Spinal cord (tissue), 10 donors: Measurements from ENCODE around the gene BARHL2. TPM values are rescaled to one million over a fixed set of nuclear protein-coding genes. Genes with fewer than 3 reads are reported as not detected.

ENCODE experiments used
- DNase-seq, 6 donors: peaks; one replicate each; pipeline versions ENCODE4 v3.0.0 to v3.0.0-alpha.2; 2013 to 2015; ENCODE audit warnings: low spot score in 6 of 6, low read depth in 4 of 6
- H3K27ac ChIP-seq: one replicate; pipeline ENCODE4 v1.5.1; 2013; ENCODE audit warnings: low read depth, low read length, control low read depth
- H3K27me3 ChIP-seq: one replicate; pipeline ENCODE4 v1.6.1; 2013; ENCODE audit warnings: low read length; ENCODE audit not compliant: control insufficient read depth, insufficient read depth
- H3K36me3 ChIP-seq: one replicate; pipeline ENCODE4 v1.6.1; 2013; ENCODE audit warnings: low read length; ENCODE audit not compliant: control insufficient read depth, insufficient read depth
- H3K4me1 ChIP-seq: one replicate; pipeline ENCODE4 v1.6.1; 2013; ENCODE audit warnings: low read length; ENCODE audit not compliant: control insufficient read depth, insufficient read depth
- H3K4me3 ChIP-seq: one replicate; pipeline ENCODE4 v1.5.1; 2013; ENCODE audit warnings: low read depth, low read length, control low read depth
- H3K9me3 ChIP-seq: one replicate; pipeline ENCODE4 v1.6.1; 2013; ENCODE audit warnings: low read length; ENCODE audit not compliant: control insufficient read depth, insufficient read depth
- WGBS: methylation state at CpG from one replicate; pipeline ENCODE4 v1.1.5; 2013; ENCODE audit warnings: missing lambda C conversion rate; ENCODE audit not compliant: insufficient coverage; 5-methylcytosine and 5-hydroxymethylcytosine counted together
- polyA plus RNA-seq, 2 donors: library from polyadenylated mRNA; unstranded; fragments of 120-200 nt; gene quantifications; one replicate each; pipeline ENCODE4 v1.2.1, GENCODE V29; 2013; ENCODE audit not compliant: insufficient read length in 2 of 2
- total RNA-seq, 2 donors: library from RNA; depleted of rRNA in 1 of 2; stranded (reverse); fragments of 120-200 nt in 1 of 2; fragments of >200 nt in 1 of 2; gene quantifications; one replicate each; pipeline versions ENCODE4 v1.2.3 to v1.2.4, GENCODE V29; 2013 to 2014
- donor health status: healthy.

BARHL2 gene
- total and polyA plus RNA-seq, 4 donors, result 0.10 to 3.8 (median 2.1) TPM

DNA sequence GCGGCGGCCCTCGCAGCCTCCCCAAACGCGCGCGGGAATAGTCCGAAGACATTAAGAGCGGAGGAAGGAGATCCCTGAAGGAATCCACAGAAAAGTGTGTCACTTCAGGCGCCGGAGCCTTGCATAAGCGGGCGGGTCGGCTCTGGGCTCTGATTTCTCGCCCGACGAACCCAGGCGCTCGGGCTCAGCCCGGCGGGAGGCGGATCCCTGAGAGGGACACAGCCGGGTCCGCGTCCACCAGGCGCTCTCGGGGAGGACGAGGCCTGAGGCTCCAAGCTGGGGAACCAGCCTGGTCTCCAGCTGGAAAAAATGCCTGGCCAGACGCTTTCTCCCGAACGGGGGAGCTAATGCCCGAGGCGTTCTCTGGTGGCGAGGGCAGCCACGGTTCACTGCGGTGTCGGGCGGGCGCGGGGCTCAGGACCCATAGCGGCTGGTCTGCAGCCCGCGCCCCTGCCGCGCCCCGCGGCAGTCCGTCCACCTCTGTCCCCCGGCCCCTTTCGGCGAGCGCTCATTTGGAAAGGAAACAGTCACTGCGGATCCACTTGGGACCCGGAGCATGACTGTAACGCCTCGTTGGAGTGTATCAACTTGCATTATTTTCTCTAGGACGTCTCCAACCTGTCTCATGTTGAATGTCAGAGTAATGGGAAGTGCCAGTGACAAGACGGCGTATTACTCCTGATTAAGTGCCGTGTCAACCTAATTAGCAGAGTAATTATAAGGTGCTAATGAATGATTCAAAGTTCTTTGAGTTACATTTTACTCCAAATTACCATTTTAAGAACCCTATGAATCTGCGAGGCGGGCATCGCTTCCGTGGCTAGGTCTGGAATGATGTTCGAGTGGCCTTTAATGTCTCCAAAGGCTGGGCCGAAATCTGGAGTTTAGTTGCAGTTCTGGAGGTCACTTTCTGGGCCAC lies 1.6 kb upstream of the BARHL2 start:
- H3K4me1 ChIP-seq, result peaks cover 43% of the 10 kb centered on the region
- no peak overlapping the region for H3K27ac ChIP-seq
- DNase-seq, result peak in 2 of 6 donors; percentile 27 to 55
- no peaks in the 10 kb centered on the region for H3K36me3 ChIP-seq
- H3K9me3 ChIP-seq, result no peaks in the 10 kb centered on the region
- peaks cover 100% of the 10 kb centered on the region for H3K27me3 ChIP-seq
- H3K4me3 ChIP-seq, result peak overlapping the region; percentile 31
- under 1% methylated on average over 60 of the region's 66 CpGs for WGBS

GRCh38 chr1:90717665-90718410 lies 736 bp upstream of the BARHL2 start:
- Histone ChIP-seq H3K4me3 (peak overlapping the region; percentile 31), H3K36me3 (no peaks in the 10 kb centered on the region), H3K9me3 (no peaks in the 10 kb centered on the region), H3K27me3 (peaks cover 100% of the 10 kb centered on the region), H3K27ac (no peak overlapping the region), H3K4me1 (peaks cover 40% of the 10 kb centered on the region)
- under 1% methylated on average over 94 of the region's 94 CpGs for WGBS
- DNase-seq, result peak in 2 of 6 donors; percentile 80 to 83

- Histone ChIP-seq H3K4me1 (peaks cover 40% of the 10 kb centered on the region), H3K27ac (no peak overlapping the region), H3K27me3 (peaks cover 100% of the 10 kb centered on the region), H3K36me3 (no peaks in the 10 kb centered on the region), H3K9me3 (no peaks in the 10 kb centered on the region), H3K4me3 (no peak overlapping the region)
- DNase-seq, result no peak
- WGBS, result under 1% methylated on average over 36 of the region's 37 CpGs
These were observed 208 bp upstream of the BARHL2 start for GRCh38 chr1:90717356-90717664.

GRCh38 chr1:90716243-90716551 lies 905 bp downstream of the BARHL2 start:
- Histone ChIP-seq H3K27me3 (peaks cover 99% of the 10 kb centered on the region), H3K36me3 (no peaks in the 10 kb centered on the region), H3K9me3 (no peaks in the 10 kb centered on the region), H3K27ac (no peak overlapping the region), H3K4me3 (no peak overlapping the region), H3K4me1 (peaks cover 37% of the 10 kb centered on the region)
- WGBS, result 1% methylated on average over 10 of the region's 15 CpGs
- DNase-seq, result peak in 1 of 6 donors; percentile 30

GRCh38 chr1:90715309-90715708 lies 1.8 kb downstream of the BARHL2 start:
- Histone ChIP-seq H3K27ac (no peak overlapping the region), H3K4me1 (peaks cover 44% of the 10 kb centered on the region), H3K27me3 (peaks cover 99% of the 10 kb centered on the region), H3K4me3 (no peak overlapping the region), H3K36me3 (no peaks in the 10 kb centered on the region), H3K9me3 (no peaks in the 10 kb centered on the region)
- peak in 2 of 6 donors; percentile 16 to 25 for DNase-seq
- no CpG with 5 or more reads among the region's 5 CpGs for WGBS

- no peaks in the 10 kb centered on the region for H3K9me3 ChIP-seq
- WGBS, result 3% methylated on average over 8 of the region's 14 CpGs
- peaks cover 99% of the 10 kb centered on the region for H3K27me3 ChIP-seq
- H3K4me3 ChIP-seq, result no peak overlapping the region
- no peak overlapping the region for H3K27ac ChIP-seq
- H3K4me1 ChIP-seq, result peaks cover 40% of the 10 kb centered on the region
- no peaks in the 10 kb centered on the region for H3K36me3 ChIP-seq
- DNase-seq, result peak in 1 of 6 donors; percentile 8
These were observed 2.6 kb downstream of the BARHL2 start for GRCh38 chr1:90714521-90714951.

DNA sequence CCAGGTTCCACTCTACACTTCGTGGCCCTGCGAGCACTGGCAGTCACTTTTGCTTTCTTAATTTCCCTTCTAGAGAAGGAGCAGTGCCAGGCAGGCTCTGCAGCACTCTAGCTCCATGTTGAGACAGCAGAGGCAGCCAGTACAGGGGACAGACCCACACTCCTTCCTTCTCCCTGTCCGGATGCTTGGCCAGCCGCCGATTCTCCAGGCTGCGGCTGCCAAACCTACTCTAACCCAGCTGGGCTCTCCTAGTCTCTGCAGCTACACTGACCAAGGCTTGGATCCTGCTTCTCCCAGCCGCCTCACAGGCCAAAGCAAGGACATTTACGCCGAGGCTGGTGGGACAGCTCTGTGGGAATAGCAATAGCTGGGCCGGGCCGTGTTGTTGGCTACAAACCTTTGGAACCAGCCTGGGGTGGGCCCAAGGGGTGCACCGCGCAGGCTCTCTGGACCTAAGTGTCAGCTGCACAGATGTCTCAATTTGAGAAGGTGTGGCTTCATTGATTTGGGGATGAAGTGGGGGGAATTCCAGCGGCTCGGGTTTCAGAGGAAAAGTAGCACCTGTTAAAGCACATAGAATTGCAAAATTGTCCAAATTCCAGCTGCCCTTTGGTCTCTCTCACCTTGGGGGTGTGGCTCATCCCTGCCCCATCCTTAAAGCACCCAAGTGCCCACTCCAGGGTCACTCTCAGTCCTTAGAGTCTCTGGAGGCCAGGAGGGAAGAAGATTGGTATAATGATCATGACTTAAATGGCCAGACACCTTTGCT lies 3.2 kb downstream of the BARHL2 start:
- H3K4me1 ChIP-seq, result peaks cover 34% of the 10 kb centered on the region
- H3K9me3 ChIP-seq, result no peaks in the 10 kb centered on the region
- H3K4me3 ChIP-seq, result no peak overlapping the region
- no peaks in the 10 kb centered on the region for H3K36me3 ChIP-seq
- under 1% methylated on average over 13 of the region's 15 CpGs for WGBS
- no peak overlapping the region for H3K27ac ChIP-seq
- peaks cover 97% of the 10 kb centered on the region for H3K27me3 ChIP-seq
- peak in 2 of 6 donors; percentile 57 to 74 for DNase-seq

DNA sequence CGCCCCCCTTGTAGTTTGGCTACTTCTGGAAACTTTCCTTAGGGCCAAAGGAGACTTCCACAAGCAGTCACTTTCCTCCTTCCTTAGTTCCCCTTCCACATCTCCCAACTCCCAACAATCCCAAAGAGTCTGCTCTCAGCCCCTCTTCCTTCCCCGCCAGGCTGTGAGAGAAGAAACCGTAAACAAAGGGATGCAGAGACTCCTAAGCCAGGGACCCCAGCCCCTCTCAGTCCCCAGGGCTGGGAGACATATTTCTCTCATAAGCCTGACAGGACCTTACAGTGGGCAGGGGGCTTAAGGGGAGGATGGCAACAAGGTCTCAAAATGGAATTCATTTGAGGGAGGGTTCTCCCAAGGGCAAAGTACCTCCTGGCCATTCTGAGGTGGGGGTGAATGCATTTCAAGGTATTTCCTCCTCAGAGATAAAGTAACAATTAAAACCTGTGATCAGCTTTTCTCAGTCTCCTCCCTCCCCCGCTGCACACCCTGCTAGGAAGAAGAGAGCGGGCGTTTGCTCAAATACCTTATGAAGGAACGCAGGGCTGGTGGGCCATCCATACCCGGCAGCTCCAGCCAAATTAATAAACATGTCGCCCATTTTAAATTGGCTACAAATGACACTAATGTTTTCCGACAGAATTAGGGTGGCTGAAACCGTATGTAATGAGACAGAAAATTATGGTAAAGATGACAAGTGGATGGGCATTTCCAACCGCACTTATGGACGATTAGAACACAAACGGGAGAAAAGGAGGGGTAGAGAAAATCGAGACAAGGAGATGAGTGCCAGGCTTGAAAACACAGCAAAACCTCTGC lies 4.0 kb downstream of the BARHL2 start:
- peaks cover 27% of the 10 kb centered on the region for H3K4me1 ChIP-seq
- DNase-seq, result peak in 1 of 6 donors; percentile 5
- H3K27me3 ChIP-seq, result peaks cover 97% of the 10 kb centered on the region
- H3K9me3 ChIP-seq, result no peaks in the 10 kb centered on the region
- 12% methylated on average over 7 of the region's 15 CpGs for WGBS
- no peak overlapping the region for H3K27ac ChIP-seq
- no peak overlapping the region for H3K4me3 ChIP-seq
- H3K36me3 ChIP-seq, result no peaks in the 10 kb centered on the region
